IPS-15b (cell line): ENCODE results near the gene USPL1.

Experiments used
- H3K27me3 ChIP-seq: one replicate; pipeline ENCODE4 v1.6.1; 2013; ENCODE audit warnings: low read length; ENCODE audit not compliant: control insufficient read depth, insufficient read depth
- H3K36me3 ChIP-seq: one replicate; pipeline ENCODE4 v1.6.1; 2013; ENCODE audit warnings: low read length; ENCODE audit not compliant: control insufficient read depth, insufficient read depth
- H3K4me1 ChIP-seq: one replicate; pipeline ENCODE4 v1.6.1; 2013; ENCODE audit warnings: mild to moderate bottlenecking, low read length; ENCODE audit not compliant: control insufficient read depth, insufficient read depth
- H3K4me3 ChIP-seq: one replicate; pipeline ENCODE4 v1.5.1; 2013; ENCODE audit warnings: low read depth, low read length
- H3K9ac ChIP-seq: one replicate; pipeline ENCODE4 v1.6.1; 2013; ENCODE audit warnings: low read depth, mild to moderate bottlenecking, low read length
- H3K9me3 ChIP-seq: one replicate; pipeline ENCODE4 v1.6.1; 2013; ENCODE audit warnings: mild to moderate bottlenecking, low read length; ENCODE audit not compliant: control insufficient read depth, insufficient read depth

The USPL1 gene

DNA sequence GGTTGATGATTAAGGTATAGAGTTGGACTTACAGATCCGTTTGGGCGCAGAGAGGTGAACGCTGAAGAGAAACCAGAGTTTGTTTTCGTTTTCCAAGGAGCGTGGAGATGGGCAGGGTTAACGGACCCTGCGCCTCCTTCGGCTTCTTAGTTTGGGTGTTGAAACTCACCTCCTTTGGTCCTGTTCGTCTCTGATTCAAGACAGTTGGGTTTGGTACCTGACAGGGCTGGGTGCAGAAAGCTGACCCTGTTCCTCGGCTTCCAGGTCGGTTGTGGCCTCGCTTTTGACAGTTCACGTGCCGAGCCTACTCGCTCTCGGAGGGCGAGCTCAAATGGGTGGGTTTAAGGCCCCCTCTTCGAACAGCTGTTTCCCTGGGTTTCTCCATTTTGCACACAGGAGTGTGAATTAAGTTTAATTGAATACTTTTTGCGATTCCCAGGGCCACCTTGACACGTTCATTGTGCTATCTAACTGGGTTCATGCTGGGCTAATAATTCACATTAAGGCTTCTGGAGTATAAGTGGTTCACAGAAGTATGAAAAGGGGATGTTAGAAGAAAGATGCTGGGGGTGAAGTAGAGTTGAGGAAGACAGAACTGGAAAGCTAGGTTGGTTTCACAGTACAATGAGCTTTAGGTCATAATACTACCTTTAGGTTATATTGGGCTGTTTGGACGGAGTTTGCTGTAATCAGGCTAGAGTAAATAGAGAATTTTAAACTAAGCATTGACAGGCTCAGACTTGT is 638 bp downstream of the USPL1 start:
- H3K4me3 ChIP-seq = peak overlapping the region; percentile 87
- peaks cover 13% of the 10 kb centered on the region for H3K4me1 ChIP-seq
- H3K27me3 ChIP-seq = no peaks in the 10 kb centered on the region
- H3K9ac ChIP-seq = peak overlapping the region; percentile 76
- no peaks in the 10 kb centered on the region for H3K36me3 ChIP-seq
- no peaks in the 10 kb centered on the region for H3K9me3 ChIP-seq

DNA sequence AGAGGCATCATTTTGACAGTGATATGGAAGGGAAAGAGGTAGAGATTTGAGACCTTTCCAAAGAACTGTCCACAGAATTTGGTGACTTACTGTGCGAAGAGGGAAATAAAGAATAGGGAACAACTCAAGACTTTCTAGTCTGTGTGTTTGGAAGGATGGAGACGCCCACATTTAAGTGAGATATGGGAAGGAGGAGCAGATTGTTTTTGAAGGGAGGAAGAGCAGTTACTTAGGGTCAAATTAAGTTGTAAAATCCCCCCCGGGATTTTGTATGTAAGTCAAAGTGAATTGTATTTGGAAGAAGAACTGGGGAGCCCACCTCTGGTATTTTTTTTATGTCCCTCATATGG is 1.2 kb downstream of the USPL1 start:
- Histone ChIP-seq H3K9ac (peak overlapping the region; percentile 76), H3K4me3 (peak overlapping the region; percentile 87), H3K9me3 (no peaks in the 10 kb centered on the region), H3K36me3 (no peaks in the 10 kb centered on the region), H3K4me1 (peaks cover 13% of the 10 kb centered on the region), H3K27me3 (no peaks in the 10 kb centered on the region)

DNA sequence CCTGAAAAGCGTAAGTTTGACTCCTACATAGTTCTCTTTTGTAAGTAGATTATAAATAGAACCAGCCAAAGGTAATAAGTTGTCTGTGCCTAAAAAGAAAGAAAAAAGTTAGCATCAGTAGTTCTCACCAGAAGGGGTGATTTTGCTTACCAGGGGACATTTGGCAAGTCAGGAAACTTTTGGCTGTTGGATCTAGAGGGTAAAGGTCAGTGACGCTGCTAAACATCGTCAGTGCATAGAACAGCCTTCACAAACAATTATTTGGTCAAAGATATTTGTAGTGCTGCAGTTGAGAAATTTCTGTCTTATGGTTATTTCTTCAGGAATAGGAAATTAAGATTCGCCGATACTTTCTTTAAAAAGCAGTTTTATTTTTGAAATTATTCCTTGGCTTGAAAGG is 2.0 kb downstream of the USPL1 start:
- peaks cover 13% of the 10 kb centered on the region for H3K4me1 ChIP-seq
- no peaks in the 10 kb centered on the region for H3K36me3 ChIP-seq
- H3K9ac ChIP-seq = peak overlapping the region; percentile 18
- no peak overlapping the region for H3K4me3 ChIP-seq
- no peaks in the 10 kb centered on the region for H3K27me3 ChIP-seq
- no peaks in the 10 kb centered on the region for H3K9me3 ChIP-seq

DNA sequence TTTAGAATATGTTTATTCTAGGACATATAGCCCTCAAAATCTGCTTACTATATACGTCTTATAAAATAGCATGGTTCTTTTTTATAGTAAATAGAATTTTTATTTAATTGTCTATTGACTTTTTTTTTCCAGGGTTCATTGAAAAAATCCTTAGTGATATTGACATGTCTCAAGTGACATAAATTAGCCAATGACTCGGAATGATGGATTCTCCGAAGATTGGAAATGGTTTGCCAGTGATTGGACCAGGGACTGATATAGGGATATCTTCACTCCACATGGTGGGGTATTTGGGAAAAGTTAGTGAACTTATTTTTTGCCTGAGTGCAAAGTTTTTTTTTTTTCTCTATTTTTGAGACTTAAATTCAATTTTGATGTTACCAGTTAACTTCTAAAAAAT is 3.2 kb downstream of the USPL1 start:
- Histone ChIP-seq H3K4me1 (peaks cover 8% of the 10 kb centered on the region), H3K9me3 (no peaks in the 10 kb centered on the region), H3K9ac (no peak overlapping the region), H3K4me3 (no peak overlapping the region), H3K27me3 (no peaks in the 10 kb centered on the region), H3K36me3 (no peaks in the 10 kb centered on the region)

DNA sequence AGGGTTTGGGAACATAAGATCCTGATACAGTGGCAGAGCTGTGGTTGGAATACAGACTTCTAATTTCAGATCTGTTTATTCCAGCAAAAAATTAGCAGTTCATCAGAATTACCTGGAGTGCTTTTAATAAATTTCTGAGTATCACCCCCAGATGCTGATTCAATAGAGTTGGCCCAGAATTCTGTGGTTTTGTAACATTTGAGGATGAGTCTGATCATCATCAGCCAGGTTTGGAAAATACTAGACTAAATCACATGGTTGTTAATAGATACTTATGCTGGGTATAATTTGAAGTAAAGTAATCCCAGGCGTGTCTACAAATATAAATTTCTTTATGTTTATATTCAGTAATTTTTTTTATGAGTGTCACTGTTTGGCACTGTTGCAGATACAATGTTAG is 4.8 kb downstream of the USPL1 start:
- Histone ChIP-seq H3K9me3 (no peaks in the 10 kb centered on the region), H3K36me3 (no peaks in the 10 kb centered on the region), H3K9ac (no peak overlapping the region), H3K4me1 (peaks cover 8% of the 10 kb centered on the region), H3K27me3 (no peaks in the 10 kb centered on the region), H3K4me3 (no peak overlapping the region)

DNA sequence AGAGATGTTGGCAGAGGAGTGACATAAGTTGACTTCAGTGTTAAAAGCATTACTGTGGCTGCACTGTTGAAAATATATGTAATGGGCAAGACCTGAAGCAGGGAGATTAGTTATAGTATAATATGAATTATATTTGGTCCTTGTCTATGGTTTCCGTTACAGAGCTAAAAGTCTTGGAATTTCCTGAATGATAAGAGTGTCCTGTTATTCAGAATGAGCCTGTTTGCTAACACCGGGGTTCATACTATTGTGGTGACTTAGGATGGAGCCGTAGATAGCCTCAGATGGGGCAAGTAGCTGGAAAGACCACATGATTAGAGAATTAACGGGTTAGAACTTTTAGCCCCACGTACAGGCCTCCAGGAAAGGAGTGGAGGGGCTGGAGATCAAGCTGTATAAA is 5.7 kb downstream of the USPL1 start:
- Histone ChIP-seq H3K36me3 (no peaks in the 10 kb centered on the region), H3K9me3 (no peaks in the 10 kb centered on the region), H3K4me1 (peaks cover 8% of the 10 kb centered on the region), H3K4me3 (no peak overlapping the region), H3K9ac (no peak overlapping the region), H3K27me3 (no peaks in the 10 kb centered on the region)

DNA sequence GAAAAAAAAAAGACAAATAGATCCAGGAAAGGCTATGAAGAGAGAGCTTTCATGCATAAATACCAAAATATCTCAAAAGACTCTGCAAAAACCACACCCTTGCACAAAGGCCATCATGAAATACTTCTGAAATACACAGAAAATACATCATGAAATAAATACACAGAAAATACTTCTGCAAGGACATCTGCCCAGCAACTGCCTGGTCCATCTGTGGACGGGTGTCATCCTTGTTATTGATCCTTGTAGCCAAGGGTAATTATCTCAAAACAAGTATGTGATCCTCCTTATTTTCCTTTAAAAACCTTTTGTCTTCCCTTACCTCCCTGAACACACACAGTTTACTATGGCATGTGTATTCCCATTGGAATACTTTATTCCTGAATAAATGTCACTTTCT is 6.9 kb downstream of the USPL1 start:
- Histone ChIP-seq H3K4me1 (peaks cover 2% of the 10 kb centered on the region), H3K27me3 (no peaks in the 10 kb centered on the region), H3K4me3 (no peak overlapping the region), H3K36me3 (no peaks in the 10 kb centered on the region), H3K9me3 (no peaks in the 10 kb centered on the region), H3K9ac (no peak overlapping the region)

DNA sequence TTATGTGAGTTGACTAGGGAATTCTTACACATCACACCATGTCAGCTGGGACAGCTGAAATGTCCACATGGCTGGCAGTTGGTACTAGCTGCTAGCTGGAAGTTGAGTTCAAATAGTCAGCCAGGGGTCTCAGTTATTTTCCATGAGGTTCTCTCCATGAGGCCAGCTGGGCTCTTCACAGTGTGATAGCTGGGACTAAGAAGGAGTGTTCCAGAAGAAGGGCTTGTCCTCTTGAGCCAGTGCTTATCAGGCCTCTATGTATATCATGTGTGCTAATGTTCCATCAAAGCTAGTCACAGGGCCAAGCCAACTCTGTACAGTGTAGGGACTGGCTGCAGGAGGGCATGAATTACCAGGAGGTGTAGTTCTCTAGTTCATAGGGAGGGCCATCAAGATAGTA is 11.8 kb downstream of the USPL1 start:
- H3K9me3 ChIP-seq = no peaks in the 10 kb centered on the region
- no peaks in the 10 kb centered on the region for H3K36me3 ChIP-seq
- H3K4me1 ChIP-seq = no peaks in the 10 kb centered on the region
- H3K9ac ChIP-seq = no peak overlapping the region
- no peak overlapping the region for H3K4me3 ChIP-seq
- H3K27me3 ChIP-seq = no peaks in the 10 kb centered on the region

DNA sequence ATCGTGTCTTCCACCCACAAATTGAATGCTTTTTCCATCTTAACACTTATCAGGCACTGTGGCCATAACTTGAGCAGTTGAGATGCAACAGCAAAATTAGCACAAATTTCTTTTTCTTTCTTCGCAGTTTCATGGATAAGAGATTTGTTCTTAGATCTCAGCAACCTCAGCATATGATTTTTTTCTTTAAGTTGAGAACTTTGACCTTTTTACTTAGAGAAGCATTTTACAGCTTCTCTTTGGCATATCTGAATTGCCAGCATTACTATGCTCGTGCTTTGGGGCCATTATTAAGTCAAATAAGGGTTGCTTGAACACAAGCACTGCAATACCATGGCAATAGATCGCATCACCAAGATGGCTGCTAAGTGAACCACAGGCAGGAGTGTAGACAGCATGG is 16.1 kb downstream of the USPL1 start:
- H3K4me3 ChIP-seq = no peak overlapping the region
- no peaks in the 10 kb centered on the region for H3K4me1 ChIP-seq
- H3K27me3 ChIP-seq = no peaks in the 10 kb centered on the region
- no peaks in the 10 kb centered on the region for H3K9me3 ChIP-seq
- H3K36me3 ChIP-seq = no peaks in the 10 kb centered on the region
- H3K9ac ChIP-seq = no peak overlapping the region

DNA sequence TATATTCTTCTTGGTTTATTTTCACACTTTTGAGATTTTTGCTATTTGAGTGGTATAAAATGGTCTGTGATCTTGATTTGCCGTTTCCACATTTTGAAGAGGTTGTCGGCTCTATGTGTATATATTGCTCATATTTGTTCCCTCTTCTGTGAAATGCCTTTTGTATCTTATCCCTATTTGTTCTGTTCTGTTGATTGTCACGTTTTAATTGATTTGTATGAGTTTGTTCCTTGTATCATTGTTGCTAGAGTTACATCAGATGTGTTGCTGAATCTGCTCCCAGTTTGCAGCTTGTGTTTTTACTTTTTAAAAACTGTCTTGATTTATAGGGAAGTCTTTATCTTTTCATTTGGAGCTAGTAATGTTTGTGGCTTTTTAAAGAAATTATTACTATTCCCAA is 17.1 kb downstream of the USPL1 start:
- Histone ChIP-seq H3K9ac (no peak overlapping the region), H3K27me3 (no peaks in the 10 kb centered on the region), H3K4me3 (no peak overlapping the region), H3K4me1 (no peaks in the 10 kb centered on the region), H3K36me3 (no peaks in the 10 kb centered on the region), H3K9me3 (no peaks in the 10 kb centered on the region)

DNA sequence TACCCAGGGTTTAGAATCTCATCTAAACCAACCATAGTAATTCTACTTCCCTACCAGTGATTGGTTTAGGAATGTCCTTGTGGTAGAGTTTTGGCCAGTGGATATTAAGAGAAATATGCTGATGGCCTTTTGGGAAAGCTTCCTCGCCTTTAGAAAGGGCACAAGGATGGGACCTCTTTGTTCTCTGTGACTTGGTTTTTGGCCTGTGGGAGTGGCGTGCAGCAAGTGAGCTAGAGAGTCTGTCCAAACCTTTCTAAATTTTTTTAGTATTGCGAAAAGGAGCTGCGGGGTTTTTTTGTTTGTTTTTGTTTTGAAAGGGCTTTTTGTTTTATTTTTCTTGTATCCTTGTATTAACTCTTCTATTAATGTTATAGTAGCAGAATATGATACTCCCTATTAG is 20.6 kb downstream of the USPL1 start:
- Histone ChIP-seq H3K36me3 (peaks cover 3% of the 10 kb centered on the region), H3K27me3 (no peaks in the 10 kb centered on the region), H3K4me1 (no peaks in the 10 kb centered on the region), H3K9ac (no peak overlapping the region), H3K9me3 (no peaks in the 10 kb centered on the region), H3K4me3 (no peak overlapping the region)

DNA sequence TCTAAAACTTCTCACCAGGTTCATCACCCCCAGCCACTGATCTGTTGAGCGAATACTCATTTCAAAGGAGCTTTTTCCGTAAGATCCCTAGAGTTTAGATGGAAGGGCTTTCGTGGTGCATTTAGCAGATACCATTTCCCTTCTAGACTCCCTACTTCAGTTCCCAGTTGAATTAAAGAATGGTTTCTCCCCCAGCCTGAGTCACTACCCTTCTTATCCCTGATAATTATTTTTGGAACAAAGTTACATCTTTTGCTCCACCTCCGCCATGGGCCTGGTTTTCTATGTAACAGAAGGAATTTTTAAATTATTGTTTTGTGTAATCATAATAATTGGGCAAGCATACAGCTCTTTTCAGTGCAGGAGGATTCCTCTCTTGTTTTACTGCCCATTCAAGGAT is 22.0 kb downstream of the USPL1 start:
- Histone ChIP-seq H3K4me1 (no peaks in the 10 kb centered on the region), H3K36me3 (peaks cover 7% of the 10 kb centered on the region)

More for the DNA sequence above, 22.0 kb downstream of the USPL1 start:
- Histone ChIP-seq H3K4me3 (no peak overlapping the region), H3K9ac (no peak overlapping the region), H3K27me3 (no peaks in the 10 kb centered on the region), H3K9me3 (no peaks in the 10 kb centered on the region)
